Tibial nerve (tissue), 3 donors: ENCODE data around the gene CDC7.
"Not testable (repeated sequence)": the region's sequence is repeated elsewhere in the genome, so short reads cannot be mapped to it uniquely, and the experiment has no call there.

Experiments used
- POLR2A ChIP-seq, 2 donors: fragments of 450-650 bp; IDR thresholded peaks; one replicate each; pipeline ENCODE4 v1.6.1; 2017; ENCODE audit warnings: antibody characterized with exemption in 2 of 2, mild to moderate bottlenecking in 2 of 2, moderate library complexity in 2 of 2
- TF ChIP-seq, protein P1 (sequence below), 5 experiments: fragments of 200-600 bp in 3 of 5; fragments of 450-650 bp in 2 of 5; sonication (generic) in 3 of 5; IDR thresholded peaks; one replicate each; pipeline ENCODE4 v1.5.1; 2016 to 2019; ENCODE audit warnings: antibody characterized with exemption in 5 of 5, mild to moderate bottlenecking in 3 of 5, moderate library complexity in 2 of 5

- TF ChIP-seq, protein P1, sequence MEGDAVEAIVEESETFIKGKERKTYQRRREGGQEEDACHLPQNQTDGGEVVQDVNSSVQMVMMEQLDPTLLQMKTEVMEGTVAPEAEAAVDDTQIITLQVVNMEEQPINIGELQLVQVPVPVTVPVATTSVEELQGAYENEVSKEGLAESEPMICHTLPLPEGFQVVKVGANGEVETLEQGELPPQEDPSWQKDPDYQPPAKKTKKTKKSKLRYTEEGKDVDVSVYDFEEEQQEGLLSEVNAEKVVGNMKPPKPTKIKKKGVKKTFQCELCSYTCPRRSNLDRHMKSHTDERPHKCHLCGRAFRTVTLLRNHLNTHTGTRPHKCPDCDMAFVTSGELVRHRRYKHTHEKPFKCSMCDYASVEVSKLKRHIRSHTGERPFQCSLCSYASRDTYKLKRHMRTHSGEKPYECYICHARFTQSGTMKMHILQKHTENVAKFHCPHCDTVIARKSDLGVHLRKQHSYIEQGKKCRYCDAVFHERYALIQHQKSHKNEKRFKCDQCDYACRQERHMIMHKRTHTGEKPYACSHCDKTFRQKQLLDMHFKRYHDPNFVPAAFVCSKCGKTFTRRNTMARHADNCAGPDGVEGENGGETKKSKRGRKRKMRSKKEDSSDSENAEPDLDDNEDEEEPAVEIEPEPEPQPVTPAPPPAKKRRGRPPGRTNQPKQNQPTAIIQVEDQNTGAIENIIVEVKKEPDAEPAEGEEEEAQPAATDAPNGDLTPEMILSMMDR (IDR thresholded peaks at IDR 0.05): not testable (repeated sequence)
- not testable (repeated sequence) for TF ChIP-seq POLR2A (IDR thresholded peaks at IDR 0.05)
These were observed 18.5 kb downstream of the CDC7 start for GRCh38 chr1:91519167-91519566.
